Peyer's patch (tissue), 4 donors: Measurements from ENCODE around the gene SREK1IP1.

ENCODE experiments used
- POLR2A ChIP-seq, 2 donors: fragments of 450-650 bp; IDR thresholded peaks; one replicate each; pipeline ENCODE4 v1.5.1; 2017; ENCODE audit warnings: antibody characterized with exemption in 2 of 2, mild to moderate bottlenecking in 2 of 2, moderate library complexity in 2 of 2
- TF ChIP-seq, protein P1 (sequence below), 6 experiments: fragments of 450-650 bp in 4 of 6; fragments of 200-600 bp in 2 of 6; sonication (generic) in 1 of 6; IDR thresholded peaks; one replicate each; pipeline ENCODE4 v1.5.1; 2017 to 2019; ENCODE audit warnings: antibody characterized with exemption in 6 of 6, mild to moderate bottlenecking in 3 of 6, moderate library complexity in 1 of 6

GRCh38 chr5:64789457-64789856 is 21.0 kb upstream of the SREK1IP1 start:
- TF ChIP-seq, protein P1, sequence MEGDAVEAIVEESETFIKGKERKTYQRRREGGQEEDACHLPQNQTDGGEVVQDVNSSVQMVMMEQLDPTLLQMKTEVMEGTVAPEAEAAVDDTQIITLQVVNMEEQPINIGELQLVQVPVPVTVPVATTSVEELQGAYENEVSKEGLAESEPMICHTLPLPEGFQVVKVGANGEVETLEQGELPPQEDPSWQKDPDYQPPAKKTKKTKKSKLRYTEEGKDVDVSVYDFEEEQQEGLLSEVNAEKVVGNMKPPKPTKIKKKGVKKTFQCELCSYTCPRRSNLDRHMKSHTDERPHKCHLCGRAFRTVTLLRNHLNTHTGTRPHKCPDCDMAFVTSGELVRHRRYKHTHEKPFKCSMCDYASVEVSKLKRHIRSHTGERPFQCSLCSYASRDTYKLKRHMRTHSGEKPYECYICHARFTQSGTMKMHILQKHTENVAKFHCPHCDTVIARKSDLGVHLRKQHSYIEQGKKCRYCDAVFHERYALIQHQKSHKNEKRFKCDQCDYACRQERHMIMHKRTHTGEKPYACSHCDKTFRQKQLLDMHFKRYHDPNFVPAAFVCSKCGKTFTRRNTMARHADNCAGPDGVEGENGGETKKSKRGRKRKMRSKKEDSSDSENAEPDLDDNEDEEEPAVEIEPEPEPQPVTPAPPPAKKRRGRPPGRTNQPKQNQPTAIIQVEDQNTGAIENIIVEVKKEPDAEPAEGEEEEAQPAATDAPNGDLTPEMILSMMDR (IDR thresholded peaks at IDR 0.05) = no peak
- no peak for TF ChIP-seq POLR2A (IDR thresholded peaks at IDR 0.05)
